GM23338 (cell line): ENCODE measurements around the gene PIWIL4. TPM values are rescaled to one million over a fixed set of nuclear protein-coding genes. Genes with fewer than 3 reads are reported as not detected.

Experiments used
- ATAC-seq: fragments of 200-7000 bp; cut with Tn5 transposase; 3 replicates; pipeline ENCODE4 v1.9.1; 2020
- DNase-seq: peaks from one replicate; pipeline ENCODE4 v3.0.0-alpha.2; 2015; ENCODE audit warnings: low spot score
- H2AFZ ChIP-seq: fragments of 200-600 bp; sonication (generic); 2 replicates; pipeline ENCODE4 v1.8.0; 2016; ENCODE audit warnings: antibody characterized with exemption, mild to moderate bottlenecking, moderate library complexity
- H3F3A ChIP-seq: fragments of 200-600 bp; sonication (generic); replicated peaks from 2 replicates; pipeline ENCODE4 v1.8.0; 2017; ENCODE audit warnings: antibody characterized with exemption, mixed run types, low read depth
- H3K27ac ChIP-seq: fragments of 200-600 bp; sonication (generic); 2 replicates; pipeline ENCODE4 v1.6.1; 2016; ENCODE audit warnings: low read depth
- H3K27me3 ChIP-seq: fragments of 200-600 bp; sonication (generic); 2 replicates; pipeline ENCODE4 v1.8.0; 2016; ENCODE audit warnings: mild to moderate bottlenecking, mixed run types, moderate library complexity; ENCODE audit not compliant: insufficient read depth
- H3K36me3 ChIP-seq: fragments of 200-600 bp; sonication (generic); 2 replicates; pipeline ENCODE4 v1.8.0; 2016; ENCODE audit warnings: mild to moderate bottlenecking; ENCODE audit not compliant: insufficient read depth
- H3K4me1 ChIP-seq: fragments of 200-600 bp; sonication (generic); 2 replicates; pipeline ENCODE4 v1.8.0; 2016; ENCODE audit warnings: mild to moderate bottlenecking, moderate library complexity; ENCODE audit not compliant: insufficient read depth
- H3K4me2 ChIP-seq: fragments of 200-600 bp; sonication (generic); 2 replicates; pipeline ENCODE4 v1.7.1; 2017; ENCODE audit warnings: mixed run types
- H3K4me3 ChIP-seq: fragments of 200-600 bp; sonication (generic); 2 replicates; pipeline ENCODE4 v1.6.1; 2016; ENCODE audit warnings: mixed run types
- H3K79me2 ChIP-seq: fragments of 200-600 bp; sonication (generic); replicated peaks from 2 replicates; pipeline ENCODE4 v1.8.0; 2017; ENCODE audit warnings: mild to moderate bottlenecking; ENCODE audit not compliant: insufficient read depth
- H3K9me2 ChIP-seq: fragments of 200-600 bp; sonication (generic); 2 replicates; pipeline ENCODE4 v1.8.0; 2017; ENCODE audit not compliant: insufficient read depth
- H4K20me1 ChIP-seq: fragments of 200-600 bp; sonication (generic); replicated peaks from 2 replicates; pipeline ENCODE4 v1.8.0; 2017; ENCODE audit warnings: mild to moderate bottlenecking; ENCODE audit not compliant: insufficient read depth
- H3K27ac Mint-ChIP-seq: 2 replicates; pipeline ENCODE4 v1.8.0; 2020; ENCODE audit warnings: inconsistent platforms, mild to moderate bottlenecking, moderate library complexity, mixed read lengths
- H3K27me3 Mint-ChIP-seq: 3 replicates; pipeline ENCODE4 v1.8.0; 2022; ENCODE audit warnings: low read depth, mild to moderate bottlenecking, moderate library complexity, mixed read lengths, inconsistent platforms; ENCODE audit not compliant: insufficient read depth, poor library complexity
- H3K36me3 Mint-ChIP-seq: 3 replicates; pipeline ENCODE4 v1.8.0; 2021; ENCODE audit warnings: low read depth, mild to moderate bottlenecking, inconsistent platforms, moderate library complexity, mixed read lengths
- H3K4me1 Mint-ChIP-seq: 3 replicates; pipeline ENCODE4 v1.8.0; 2020; ENCODE audit warnings: mild to moderate bottlenecking, inconsistent platforms, mixed read lengths
- H3K4me3 Mint-ChIP-seq: 3 replicates; pipeline ENCODE4 v1.8.0; 2021; ENCODE audit warnings: moderate library complexity, mild to moderate bottlenecking, inconsistent platforms, mixed read lengths
- H3K9me3 Mint-ChIP-seq: 3 replicates; pipeline ENCODE4 v1.8.0; 2020; ENCODE audit warnings: moderate library complexity, mild to moderate bottlenecking, inconsistent platforms, mixed read lengths
- EZH2 ChIP-seq: fragments of 200-600 bp; sonication (generic); IDR thresholded peaks from one replicate; pipeline ENCODE4 v1.8.0; 2017; ENCODE audit warnings: antibody characterized with exemption, mild to moderate bottlenecking, low read depth; ENCODE audit not compliant: unreplicated experiment
- EZH2phosphoT487 ChIP-seq: fragments of 200-600 bp; sonication (generic); IDR thresholded peaks from one replicate; pipeline ENCODE4 v1.8.1; 2018; ENCODE audit warnings: antibody characterized with exemption; ENCODE audit not compliant: unreplicated experiment
- JUNB ChIP-seq: IDR thresholded peaks from one replicate; pipeline ENCODE4 v1.6.1; 2016; ENCODE audit warnings: antibody characterized with exemption; ENCODE audit not compliant: unreplicated experiment
- NANOG ChIP-seq: IDR thresholded peaks from 2 replicates; pipeline ENCODE4 v1.6.1; 2016; ENCODE audit warnings: antibody characterized with exemption, borderline replicate concordance
- POLR2AphosphoS5 ChIP-seq: IDR thresholded peaks from 2 replicates; pipeline ENCODE4 v1.6.1; 2016; ENCODE audit warnings: antibody characterized with exemption, low read depth
- ZNF114 ChIP-seq: fragments of 250-450 bp; sonication (Bioruptor Pico); IDR thresholded peaks from 2 replicates; pipeline ENCODE4 v1.5.0; 2020; ENCODE audit warnings: mild to moderate bottlenecking, moderate library complexity
- ZNF331 ChIP-seq: fragments of 250-450 bp; sonication (Bioruptor Pico); IDR thresholded peaks from 2 replicates; pipeline ENCODE4 v1.5.0; 2020; ENCODE audit warnings: low read depth, mild to moderate bottlenecking, moderate library complexity
- polyA plus RNA-seq: library from polyadenylated mRNA; unstranded; fragments of >200 nt; fragmentation: Nextera tagmentation; extraction: Ambion mirVana; gene quantifications from 2 replicates; pipeline ENCODE4 v1.2.1, GENCODE V29; 2016
- total RNA-seq: library from RNA; depleted of rRNA; stranded (reverse); fragments of >200 nt; shearing (Covaris generic); gene quantifications from 2 replicates; pipeline ENCODE4 v1.2.3, GENCODE V29; 2014
- TF ChIP-seq, protein P1 (sequence below): fragments of 250-450 bp; sonication (Bioruptor Pico); IDR thresholded peaks from 2 replicates; pipeline ENCODE4 v1.5.0; 2020; ENCODE audit warnings: mild to moderate bottlenecking, moderate library complexity

The PIWIL4 gene
- total and polyA plus RNA-seq, 2 experiments from 2014 or later, result 0.23 to 0.66 TPM

DNA sequence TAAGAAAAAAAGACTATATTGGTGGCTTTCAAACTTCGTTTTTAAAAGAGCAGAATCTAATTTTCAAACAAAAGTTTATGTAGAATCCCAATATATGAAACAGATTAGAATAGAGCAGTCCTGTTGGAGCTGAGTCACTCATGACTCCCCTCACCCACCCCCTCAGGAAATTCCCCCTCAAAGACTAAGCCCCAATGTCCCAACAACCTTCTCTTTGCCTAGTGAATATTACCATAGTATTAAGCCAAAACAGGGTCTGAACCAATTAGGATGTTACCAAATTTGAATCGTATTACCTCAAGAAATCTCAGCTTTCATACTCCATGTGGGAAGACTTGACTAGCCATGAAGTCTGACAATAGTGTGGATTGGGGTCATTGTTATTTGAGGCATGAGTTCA is 7.8 kb upstream of the PIWIL4 start (continued):
- TF ChIP-seq, protein P1, sequence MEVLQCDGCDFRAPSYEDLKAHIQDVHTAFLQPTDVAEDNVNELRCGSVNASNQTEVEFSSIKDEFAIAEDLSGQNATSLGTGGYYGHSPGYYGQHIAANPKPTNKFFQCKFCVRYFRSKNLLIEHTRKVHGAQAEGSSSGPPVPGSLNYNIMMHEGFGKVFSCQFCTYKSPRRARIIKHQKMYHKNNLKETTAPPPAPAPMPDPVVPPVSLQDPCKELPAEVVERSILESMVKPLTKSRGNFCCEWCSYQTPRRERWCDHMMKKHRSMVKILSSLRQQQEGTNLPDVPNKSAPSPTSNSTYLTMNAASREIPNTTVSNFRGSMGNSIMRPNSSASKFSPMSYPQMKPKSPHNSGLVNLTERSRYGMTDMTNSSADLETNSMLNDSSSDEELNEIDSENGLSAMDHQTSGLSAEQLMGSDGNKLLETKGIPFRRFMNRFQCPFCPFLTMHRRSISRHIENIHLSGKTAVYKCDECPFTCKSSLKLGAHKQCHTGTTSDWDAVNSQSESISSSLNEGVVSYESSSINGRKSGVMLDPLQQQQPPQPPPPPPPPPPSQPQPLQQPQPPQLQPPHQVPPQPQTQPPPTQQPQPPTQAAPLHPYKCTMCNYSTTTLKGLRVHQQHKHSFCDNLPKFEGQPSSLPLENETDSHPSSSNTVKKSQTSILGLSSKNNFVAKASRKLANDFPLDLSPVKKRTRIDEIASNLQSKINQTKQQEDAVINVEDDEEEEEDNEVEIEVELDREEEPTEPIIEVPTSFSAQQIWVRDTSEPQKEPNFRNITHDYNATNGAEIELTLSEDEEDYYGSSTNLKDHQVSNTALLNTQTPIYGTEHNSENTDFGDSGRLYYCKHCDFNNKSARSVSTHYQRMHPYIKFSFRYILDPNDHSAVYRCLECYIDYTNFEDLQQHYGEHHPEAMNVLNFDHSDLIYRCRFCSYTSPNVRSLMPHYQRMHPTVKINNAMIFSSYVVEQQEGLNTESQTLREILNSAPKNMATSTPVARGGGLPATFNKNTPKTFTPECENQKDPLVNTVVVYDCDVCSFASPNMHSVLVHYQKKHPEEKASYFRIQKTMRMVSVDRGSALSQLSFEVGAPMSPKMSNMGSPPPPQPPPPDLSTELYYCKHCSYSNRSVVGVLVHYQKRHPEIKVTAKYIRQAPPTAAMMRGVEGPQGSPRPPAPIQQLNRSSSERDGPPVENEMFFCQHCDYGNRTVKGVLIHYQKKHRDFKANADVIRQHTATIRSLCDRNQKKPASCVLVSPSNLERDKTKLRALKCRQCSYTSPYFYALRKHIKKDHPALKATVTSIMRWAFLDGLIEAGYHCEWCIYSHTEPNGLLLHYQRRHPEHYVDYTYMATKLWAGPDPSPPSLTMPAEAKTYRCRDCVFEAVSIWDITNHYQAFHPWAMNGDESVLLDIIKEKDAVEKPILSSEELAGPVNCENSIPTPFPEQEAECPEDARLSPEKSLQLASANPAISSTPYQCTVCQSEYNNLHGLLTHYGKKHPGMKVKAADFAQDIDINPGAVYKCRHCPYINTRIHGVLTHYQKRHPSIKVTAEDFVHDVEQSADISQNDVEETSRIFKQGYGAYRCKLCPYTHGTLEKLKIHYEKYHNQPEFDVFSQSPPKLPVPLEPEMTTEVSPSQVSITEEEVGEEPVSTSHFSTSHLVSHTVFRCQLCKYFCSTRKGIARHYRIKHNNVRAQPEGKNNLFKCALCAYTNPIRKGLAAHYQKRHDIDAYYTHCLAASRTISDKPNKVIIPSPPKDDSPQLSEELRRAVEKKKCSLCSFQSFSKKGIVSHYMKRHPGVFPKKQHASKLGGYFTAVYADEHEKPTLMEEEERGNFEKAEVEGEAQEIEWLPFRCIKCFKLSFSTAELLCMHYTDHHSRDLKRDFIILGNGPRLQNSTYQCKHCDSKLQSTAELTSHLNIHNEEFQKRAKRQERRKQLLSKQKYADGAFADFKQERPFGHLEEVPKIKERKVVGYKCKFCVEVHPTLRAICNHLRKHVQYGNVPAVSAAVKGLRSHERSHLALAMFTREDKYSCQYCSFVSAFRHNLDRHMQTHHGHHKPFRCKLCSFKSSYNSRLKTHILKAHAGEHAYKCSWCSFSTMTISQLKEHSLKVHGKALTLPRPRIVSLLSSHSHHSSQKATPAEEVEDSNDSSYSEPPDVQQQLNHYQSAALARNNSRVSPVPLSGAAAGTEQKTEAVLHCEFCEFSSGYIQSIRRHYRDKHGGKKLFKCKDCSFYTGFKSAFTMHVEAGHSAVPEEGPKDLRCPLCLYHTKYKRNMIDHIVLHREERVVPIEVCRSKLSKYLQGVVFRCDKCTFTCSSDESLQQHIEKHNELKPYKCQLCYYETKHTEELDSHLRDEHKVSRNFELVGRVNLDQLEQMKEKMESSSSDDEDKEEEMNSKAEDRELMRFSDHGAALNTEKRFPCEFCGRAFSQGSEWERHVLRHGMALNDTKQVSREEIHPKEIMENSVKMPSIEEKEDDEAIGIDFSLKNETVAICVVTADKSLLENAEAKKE (CRISPR knock-in tag), result no peak
- no peak for TF ChIP-seq EZH2

DNA sequence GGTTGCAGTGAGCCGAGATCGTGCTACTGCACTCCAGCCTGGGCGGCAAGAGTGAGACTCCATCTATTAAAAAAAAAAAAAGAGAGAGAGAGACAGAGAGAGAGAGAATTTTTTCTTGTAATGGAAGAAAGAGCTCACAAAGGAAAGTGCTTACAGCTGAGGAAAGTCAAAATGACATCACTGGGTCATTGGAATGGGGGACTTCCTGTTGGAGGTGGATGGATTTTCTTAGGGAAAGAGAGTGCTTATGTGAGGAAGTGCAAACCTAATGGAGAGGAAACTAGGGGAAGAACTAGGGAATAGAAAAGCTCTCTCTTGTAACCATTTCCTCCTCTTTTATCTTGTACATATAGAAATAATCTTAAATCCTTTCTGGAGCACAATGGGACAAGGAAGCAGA is 6.3 kb upstream of the PIWIL4 start:
- no peaks in the 10 kb centered on the region for H3K27me3 Mint-ChIP-seq
- TF ChIP-seq NANOG, result no peak
- TF ChIP-seq POLR2AphosphoS5, result no peak
- no peak for TF ChIP-seq JUNB
- TF ChIP-seq ZNF114 (CRISPR knock-in tag), result no peak
- no peak for TF ChIP-seq ZNF331 (CRISPR knock-in tag)
- no peak for TF ChIP-seq EZH2
- no peak for TF ChIP-seq EZH2phosphoT487
- TF ChIP-seq, protein P1 (CRISPR knock-in tag), result no peak

More for the DNA sequence above, 6.3 kb upstream of the PIWIL4 start:
- no peak overlapping the region for H3K27ac ChIP-seq
- no peak overlapping the region for H2AFZ ChIP-seq
- no peaks in the 10 kb centered on the region for H3K9me2 ChIP-seq
- no peaks in the 10 kb centered on the region for H3K79me2 ChIP-seq
- H3K4me2 ChIP-seq, result no peak overlapping the region
- Mint-ChIP-seq H3K27ac (no peak overlapping the region), H3K4me3 (no peak overlapping the region), H3K4me1 (peaks cover 13% of the 10 kb centered on the region; the same call in 2 of the 3 replicates), H3K9me3 (no peaks in the 10 kb centered on the region; the same call in 2 of the 3 replicates), H3K36me3 (no peaks in the 10 kb centered on the region)
- no peak overlapping the region for H3K4me3 ChIP-seq
- ATAC-seq (no peak), DNase-seq (peak; percentile 48)
- no peaks in the 10 kb centered on the region for H4K20me1 ChIP-seq
- H3F3A ChIP-seq, result no peaks in the 10 kb centered on the region
- H3K27me3 ChIP-seq, result no peaks in the 10 kb centered on the region
- no peaks in the 10 kb centered on the region for H3K36me3 ChIP-seq
- H3K4me1 ChIP-seq, result no peaks in the 10 kb centered on the region
